ENCODE measurements around the gene ACAD8.
"Not testable (repeated sequence)": the region's sequence is repeated elsewhere in the genome, so short reads cannot be mapped to it uniquely, and the experiment has no call there.

The ACAD8 gene

GRCh38 chr11:134267966-134268365 lies 14.6 kb downstream of the ACAD8 start:
- no peak for DNase-seq

DNA sequence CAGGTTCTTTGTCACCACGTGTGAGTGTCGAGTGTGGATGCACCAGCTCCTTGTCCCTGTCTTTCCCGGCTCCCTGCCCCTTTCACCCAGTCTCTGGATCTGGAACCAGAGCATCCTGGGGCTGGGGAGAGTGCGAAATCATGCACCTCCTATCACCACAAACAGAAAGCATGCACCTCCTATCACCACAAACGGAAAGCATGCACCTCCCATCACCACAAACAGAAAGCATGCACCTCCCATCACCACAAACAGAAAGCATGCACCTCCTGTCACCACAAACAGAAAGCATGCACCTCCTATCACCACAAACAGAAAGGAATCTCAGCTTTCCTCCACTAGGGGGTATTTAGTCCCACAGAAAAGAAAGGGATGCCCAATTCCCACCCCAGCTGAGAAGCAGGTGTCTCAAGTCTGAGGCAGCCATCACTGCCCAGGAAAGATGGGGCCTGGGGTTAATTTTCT lies 16.9 kb downstream of the ACAD8 start:
- peak; percentile 35 for DNase-seq

DNA sequence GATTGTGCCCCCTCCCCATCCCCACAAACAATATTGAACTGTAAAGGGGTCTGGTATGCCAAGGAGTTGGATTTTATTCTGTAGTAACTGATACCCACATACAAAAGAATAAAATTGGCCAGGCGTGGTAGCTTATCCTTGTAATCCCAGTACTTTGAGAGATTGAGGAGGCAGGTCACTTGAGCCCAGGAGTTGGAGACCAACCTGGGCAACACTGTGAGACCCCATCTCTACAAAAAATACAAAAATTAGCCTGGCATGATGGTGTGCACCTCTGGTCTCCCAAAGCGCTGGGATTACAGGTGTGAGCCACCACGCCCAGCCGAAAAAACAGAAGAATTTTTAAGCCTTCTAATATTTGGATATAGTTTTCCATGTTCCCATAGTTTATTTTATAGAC lies 18.6 kb downstream of the ACAD8 start:
- no peak for DNase-seq

DNA sequence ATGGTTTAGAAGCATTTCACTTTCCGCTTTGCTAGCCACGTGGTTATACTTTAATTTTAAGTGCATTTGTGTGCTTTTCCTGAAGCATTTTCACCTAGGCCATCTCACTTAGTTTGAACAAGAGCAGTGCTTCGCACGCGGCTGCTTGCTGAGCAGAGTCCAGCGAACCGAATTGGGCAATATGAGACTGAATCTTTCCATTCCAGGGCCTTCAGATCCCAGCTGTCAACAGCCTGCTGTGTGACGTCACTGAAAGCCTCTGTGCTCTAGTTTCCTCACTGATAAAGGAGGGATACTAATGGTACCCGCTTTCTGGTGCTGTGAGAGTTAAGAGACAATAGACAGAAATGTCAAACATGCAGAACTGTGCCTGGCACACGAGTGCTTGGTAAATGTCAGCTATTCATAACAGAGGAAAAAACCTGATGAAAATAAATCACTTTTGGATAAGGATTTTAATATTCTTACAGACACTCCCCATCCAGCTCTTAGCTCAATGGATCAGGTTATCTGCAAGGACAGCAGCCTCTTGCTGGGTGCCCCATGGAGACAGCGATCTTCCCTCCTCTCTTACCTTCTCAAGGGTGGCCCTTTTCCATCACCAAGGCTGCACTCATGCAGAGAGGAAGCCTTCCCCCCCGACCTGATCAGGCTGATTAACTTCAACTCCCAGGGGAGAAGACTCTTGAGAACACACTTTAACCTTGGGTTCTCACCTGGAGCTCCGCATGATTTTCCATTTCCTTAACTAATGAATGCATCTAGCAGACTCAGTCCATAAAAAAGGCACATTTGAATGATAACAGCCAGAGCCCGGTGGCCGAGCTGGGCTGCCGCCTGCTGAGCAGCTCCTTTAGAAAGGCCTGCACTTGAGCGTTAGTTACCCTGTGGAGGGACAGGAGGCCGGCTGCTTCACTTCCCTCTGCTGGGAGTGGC lies 19.3 kb downstream of the ACAD8 start:
- peak; percentile 64 for DNase-seq

- DNase-seq: no peak
These were observed 19.9 kb downstream of the ACAD8 start for GRCh38 chr11:134273317-134273712.

DNA sequence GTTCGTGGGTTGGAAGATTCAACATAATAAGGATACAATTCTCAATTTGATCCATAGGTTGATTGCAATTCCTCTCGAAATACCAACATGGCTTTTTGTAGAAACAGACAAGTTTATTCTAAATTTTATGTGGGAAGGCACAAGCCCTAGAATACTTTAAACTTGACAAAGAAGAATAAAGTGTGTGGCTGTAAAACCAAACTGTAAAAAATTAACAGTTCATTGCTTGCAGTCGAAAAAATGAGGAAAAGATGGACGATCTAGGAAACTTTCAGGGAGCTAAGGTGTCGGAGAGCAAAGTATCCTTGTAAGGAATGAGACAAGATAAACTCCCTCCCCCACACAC lies 21.8 kb downstream of the ACAD8 start:
- no peak for DNase-seq

- peak; percentile 66 for DNase-seq
These were observed 22.4 kb downstream of the ACAD8 start, which contains the start of gene GLB1L3 for GRCh38 chr11:134275534-134276395. Gene GLB1L3, plus strand, starts transcription at chr11:134276379. Its CDS starts 362 bp downstream, at chr11:134276741.

GRCh38 chr11:134276396-134277182 lies 23.2 kb downstream of the ACAD8 start:
- DNase-seq: no peak

- DNase-seq: no peak
These were observed 24.0 kb downstream of the ACAD8 start for GRCh38 chr11:134277183-134278001.

DNA sequence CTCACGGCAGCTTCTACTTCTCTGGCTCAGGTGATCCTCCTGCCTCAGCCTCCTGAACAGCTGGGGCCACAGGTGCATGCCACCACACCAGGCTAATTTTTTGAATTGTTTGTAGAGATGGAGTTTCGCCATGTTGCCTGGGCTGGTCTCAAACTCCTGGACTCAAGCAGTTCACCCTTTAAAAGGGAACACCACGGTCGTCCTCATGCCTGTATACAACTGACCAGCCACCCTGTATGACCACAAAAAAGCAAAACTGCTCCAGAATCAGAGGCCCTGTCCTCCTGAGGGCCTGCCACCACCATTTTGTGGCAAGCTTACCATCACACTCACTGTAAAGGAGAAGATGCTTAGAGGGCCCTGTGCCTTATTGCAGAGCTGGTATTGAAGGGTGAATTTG lies 25.0 kb downstream of the ACAD8 start:
- no peak for DNase-seq

GRCh38 chr11:134281635-134282034 lies 28.3 kb downstream of the ACAD8 start:
- not testable (repeated sequence) for DNase-seq

DNA sequence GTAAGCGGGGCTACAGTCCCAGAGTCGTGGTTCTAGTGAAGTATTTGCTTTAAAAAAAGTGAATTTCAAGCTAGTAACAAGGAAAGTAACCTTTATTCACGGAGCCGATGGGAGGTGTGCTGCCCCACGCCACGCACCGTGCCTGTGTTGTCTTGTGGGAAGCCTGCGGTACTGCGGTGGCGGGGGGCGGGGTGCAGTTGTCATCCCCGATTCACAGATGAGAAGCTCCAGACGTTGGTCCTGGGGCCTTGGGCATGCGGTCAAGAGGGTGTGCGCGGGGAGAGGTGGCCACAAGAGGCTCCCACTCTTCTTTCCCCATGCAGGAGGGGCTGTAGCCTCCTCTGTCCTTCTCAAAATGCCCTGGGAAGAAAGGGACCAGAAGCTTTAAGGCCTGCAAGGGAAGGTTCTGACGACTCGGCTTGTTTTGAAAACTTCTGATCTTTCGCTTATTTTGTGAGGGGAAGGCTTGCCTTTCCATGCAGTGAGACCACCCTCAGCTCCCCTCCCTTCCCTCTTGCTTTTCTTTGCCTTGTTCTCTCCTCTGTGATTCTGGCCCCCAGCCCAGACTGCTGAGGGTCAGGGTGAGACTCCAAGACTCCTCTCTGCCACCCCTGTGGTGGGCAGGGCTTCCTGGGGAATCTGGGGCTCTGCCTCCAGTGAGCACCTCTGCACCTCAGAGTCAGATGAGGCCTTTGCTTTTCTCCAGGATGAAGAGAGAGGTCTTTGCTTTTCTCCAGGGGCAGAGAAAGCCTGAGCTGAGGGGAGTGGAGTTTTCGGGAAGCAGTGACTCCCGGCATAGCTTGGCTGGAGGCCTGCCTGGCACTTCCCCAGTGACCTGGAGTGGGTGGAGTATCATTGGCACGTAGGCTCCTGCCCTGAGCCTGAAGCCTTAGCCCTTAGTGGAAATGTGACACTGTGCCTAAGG lies 29.0 kb downstream of the ACAD8 start:
- DNase-seq: no peak

- DNase-seq: no peak
These were observed 30.3 kb downstream of the ACAD8 start for GRCh38 chr11:134283461-134284230.

GRCh38 chr11:134284349-134284748 lies 31.0 kb downstream of the ACAD8 start:
- DNase-seq: not testable (repeated sequence)

- no peak for DNase-seq
These were observed 34.2 kb downstream of the ACAD8 start for GRCh38 chr11:134287561-134287960.

DNA sequence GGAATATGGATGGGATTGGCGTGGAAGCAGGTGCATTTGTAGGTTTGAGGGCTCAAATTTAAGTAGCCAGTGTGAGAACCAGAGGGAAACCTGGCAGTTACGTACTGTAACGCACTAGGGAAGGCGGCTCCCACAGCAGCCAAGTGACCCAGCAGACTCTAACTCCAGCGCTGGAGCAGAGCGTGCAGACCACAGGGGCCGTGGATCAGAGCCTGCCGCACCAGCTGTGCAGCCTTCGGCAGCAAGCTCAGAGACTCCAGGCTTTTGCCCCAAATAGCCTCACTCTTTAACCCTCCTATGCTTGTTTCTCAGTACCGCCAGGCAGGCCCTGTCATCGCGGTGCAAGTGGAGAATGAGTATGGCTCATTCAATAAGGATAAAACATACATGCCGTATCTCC lies 35.1 kb downstream of the ACAD8 start:
- DNase-seq: no peak

DNA sequence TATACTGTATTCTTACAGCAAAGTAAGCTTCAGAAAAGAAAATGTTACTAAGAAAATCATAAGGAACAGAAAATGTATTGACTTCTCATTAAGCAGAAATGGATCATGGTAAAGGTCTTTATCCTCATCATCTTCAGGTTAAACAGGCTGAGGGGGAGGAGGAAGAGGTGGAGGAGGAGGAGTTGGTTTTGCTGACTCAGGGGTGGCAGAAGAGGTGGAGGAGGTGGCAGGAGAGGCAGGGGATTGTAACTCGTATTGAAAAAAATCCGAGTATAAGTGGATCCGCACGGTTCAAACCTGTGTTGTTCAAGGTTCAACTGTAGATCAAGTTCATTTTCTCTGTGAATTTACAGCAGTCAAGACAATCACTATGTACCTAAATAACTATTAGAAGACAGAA lies 35.8 kb downstream of the ACAD8 start:
- no peak for DNase-seq

DNA sequence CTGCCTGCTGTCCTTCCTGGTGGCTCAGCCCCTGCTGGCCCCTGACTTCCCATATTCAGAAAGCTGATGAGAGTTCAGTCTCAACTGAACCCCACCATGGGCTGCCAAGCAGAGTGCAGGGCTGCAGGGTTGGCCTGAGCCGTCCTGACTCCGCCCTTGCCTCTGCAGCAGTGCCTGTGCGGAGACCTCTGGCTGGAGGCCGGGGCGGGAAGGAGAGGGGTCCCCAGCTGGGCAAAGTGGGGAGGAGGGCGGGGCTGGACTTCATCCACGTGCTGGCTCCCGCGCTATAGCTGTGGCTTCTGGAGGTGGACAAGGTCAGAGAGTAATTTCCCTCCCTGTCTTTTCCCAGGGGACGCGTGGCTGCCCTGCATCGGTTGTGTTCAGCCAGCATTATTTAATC lies 36.4 kb downstream of the ACAD8 start:
- no peak for DNase-seq

- DNase-seq: no peak
These were observed 37.3 kb downstream of the ACAD8 start for GRCh38 chr11:134290646-134291045.

- no peak for DNase-seq
These were observed 37.8 kb downstream of the ACAD8 start for GRCh38 chr11:134291196-134291595.

Measured in NCI-H345 (cell line).